HepG2 (cell line): ENCODE measurements around the gene FBXW8. TPM values are rescaled to one million over a fixed set of nuclear protein-coding genes. Genes with fewer than 3 reads are reported as not detected.

Experiments
- ATAC-seq: fragments of 200-7000 bp; cut with Tn5 transposase; 3 replicates; pipeline ENCODE4 v1.9.1; 2020; ENCODE audit warnings: mild to moderate bottlenecking, moderate library complexity
- BruUV-seq: library from RNA; stranded (reverse); fragments of 400-500 nt; replicated peaks from 2 replicates; lab custom pipeline; 2021; lab: Mats Ljungman, UMichigan
- CTCF ChIA-PET: fragments of 300-600 bp; formaldehyde crosslinking; extraction: SDS; loops from one replicate; lab custom pipeline; 2021; ENCODE audit warnings: low total read pairs, inconsistent platforms, low intra/inter-chr PET ratio; lab: Yijun Ruan, JAX
- POLR2A ChIA-PET: fragments of 350-600 bp; sonication (Branson Sonifier 250); formaldehyde crosslinking; loops from one replicate; lab custom pipeline; 2020; ENCODE audit warnings: antibody characterized with exemption, inconsistent platforms; lab: Yijun Ruan, JAX
- DNase-seq: peaks from one replicate; pipeline ENCODE4 v3.0.0-alpha.2; 2015; ENCODE audit warnings: low spot score
- FAIRE-seq: peaks from 3 replicates; lab custom pipeline; 2011; peaks lifted over from hg19 to GRCh38; lab: Jason Lieb, UNC
- H2AFZ ChIP-seq: one replicate; pipeline ENCODE4 v1.6.1; 2011; ENCODE audit warnings: low read length, inconsistent platforms
- H3K27ac ChIP-seq: fragments of 300-600 bp; 3 replicates; pipeline ENCODE4 v1.8.0; 2011; ENCODE audit warnings: mixed run types, mild to moderate bottlenecking, mixed read lengths, low read length, inconsistent platforms; ENCODE audit not compliant: insufficient read depth; ENCODE audit errors: extremely low read length
- H3K27me3 ChIP-seq, 2 experiments: fragments of 200-600 bp in 1 of 2; 2 replicates in 1 of 2; 3 replicates in 1 of 2; pipeline versions ENCODE4 v1.6.0 to v1.8.0; 2011; ENCODE audit warnings: low read length in 2 of 2, mild to moderate bottlenecking in 2 of 2, moderate library complexity in 2 of 2, inconsistent platforms in 1 of 2; ENCODE audit not compliant: insufficient read depth in 2 of 2, control insufficient read depth in 1 of 2
- H3K36me3 ChIP-seq, 2 experiments: fragments of 200-600 bp in 1 of 2; replicated peaks in 1 of 2; 2 replicates in 1 of 2; 3 replicates in 1 of 2; pipeline versions ENCODE4 v1.5.1 to v1.8.0; 2011; ENCODE audit warnings: low read length in 2 of 2, inconsistent platforms in 1 of 2; ENCODE audit not compliant: insufficient read depth in 2 of 2, control insufficient read depth in 1 of 2
- H3K4me1 ChIP-seq: 2 replicates; pipeline ENCODE4 v1.5.1; 2012; ENCODE audit warnings: low read length, inconsistent platforms; ENCODE audit not compliant: insufficient read depth
- H3K4me2 ChIP-seq: 2 replicates; pipeline ENCODE4 v1.6.0; 2011; ENCODE audit warnings: low read depth, low read length, inconsistent platforms
- H3K4me3 ChIP-seq, 3 experiments: fragments of 200-600 bp in 1 of 3; sonication (generic), shearing (Covaris generic) in 1 of 3; replicated peaks in 1 of 3; 2 replicates each; pipeline ENCODE4 v1.5.1; 2011 to 2016; ENCODE audit warnings: low read length in 3 of 3, inconsistent platforms in 2 of 3, low read depth in 2 of 3, mild to moderate bottlenecking in 2 of 3, control low read depth in 1 of 3, mixed read lengths in 1 of 3; ENCODE audit not compliant: insufficient read depth in 1 of 3
- H3K79me2 ChIP-seq: one replicate; pipeline ENCODE4 v1.6.1; 2011; ENCODE audit warnings: low read length, inconsistent platforms; ENCODE audit not compliant: insufficient read depth
- H3K9ac ChIP-seq: 2 replicates; pipeline ENCODE4 v1.6.0; 2011; ENCODE audit warnings: mild to moderate bottlenecking, low read depth, low read length, inconsistent platforms; ENCODE audit not compliant: insufficient read depth
- H3K9me3 ChIP-seq: 2 replicates; pipeline ENCODE4 v1.5.1; 2012; ENCODE audit warnings: mild to moderate bottlenecking, low read length
- H4K20me1 ChIP-seq: 2 replicates; pipeline ENCODE4 v1.6.0; 2011; ENCODE audit warnings: inconsistent platforms, mild to moderate bottlenecking, low read length, moderate library complexity; ENCODE audit not compliant: insufficient read depth
- NONO ChIP-seq, 2 experiments: fragments of 450-650 bp in 1 of 2; sonication (generic) in 1 of 2; formaldehyde crosslinking in 1 of 2; IDR thresholded peaks in 1 of 2; conservative IDR thresholded peaks in 1 of 2; 2 replicates each; pipeline versions ENCODE4 v1.6.1 to v1.8.0; 2017 to 2022; ENCODE audit warnings: mild to moderate bottlenecking in 1 of 2, missing genetic modification reagents in 1 of 2, moderate library complexity in 1 of 2
- SALL1 ChIP-seq: sonication (generic); formaldehyde crosslinking; IDR thresholded peaks from 2 replicates; pipeline ENCODE4 v1.8.0; 2022; ENCODE audit warnings: mild to moderate bottlenecking, missing genetic modification reagents
- SRF ChIP-seq: IDR thresholded peaks from 2 replicates; pipeline ENCODE4 v1.6.1; 2011; ENCODE audit warnings: mild to moderate bottlenecking, low read depth, low read length, moderate library complexity
- TBX3 ChIP-seq: fragments of 450-650 bp; IDR thresholded peaks from 2 replicates; pipeline ENCODE4 v1.6.1; 2017; ENCODE audit warnings: antibody characterized with exemption, mild to moderate bottlenecking, inconsistent platforms, borderline replicate concordance
- ZNF121 ChIP-seq: sonication (generic); formaldehyde crosslinking; IDR thresholded peaks from 2 replicates; pipeline ENCODE4 v1.5.0; 2020; ENCODE audit warnings: mild to moderate bottlenecking, missing genetic modification reagents
- ZNF746 ChIP-seq: sonication (generic); formaldehyde crosslinking; IDR thresholded peaks from 2 replicates; pipeline ENCODE4 v1.8.0; 2022; ENCODE audit warnings: mild to moderate bottlenecking, missing genetic modification reagents
- ZNF780A ChIP-seq: sonication (generic); formaldehyde crosslinking; IDR thresholded peaks from 2 replicates; pipeline ENCODE4 v1.8.0; 2022; ENCODE audit warnings: mild to moderate bottlenecking, missing genetic modification reagents, moderate library complexity
- WGBS: methylation state at CpG from one replicate; pipeline ENCODE4 v1.1.6; 2017; ENCODE audit warnings: low lambda C conversion rate; 5-methylcytosine and 5-hydroxymethylcytosine counted together
- in situ Hi-C: cut with HindIII; loops from 2 replicates; pipeline ENCODE4 v1.10.0; 2017; ENCODE audit warnings: low pct_unique_long_range_greater_than_20kb; ENCODE audit not compliant: extremely low pct_ligation_motif_present
- intact Hi-C: fragments of 100-400 bp; cut with micrococcal nuclease; formaldehyde crosslinking; loops from one replicate; pipeline ENCODE4 v1.10.0; 2022; ENCODE audit not compliant: unreplicated experiment
- polyA plus RNA-seq, 8 experiments: library from polyadenylated mRNA; depleted of rRNA in 3 of 8; stranded (reverse) in 7 of 8; unstranded in 1 of 8; fragments of >200 nt; fragmentation: Illumina TruSeq in 4 of 8; extraction: Trizol in 4 of 8; gene quantifications; 2 replicates each; pipeline versions ENCODE4 v1.2.1 to v1.2.3, GENCODE V29; 2011 to 2016; ENCODE audit warnings: low read depth in 4 of 8, missing spikeins in 1 of 8, mixed read lengths in 1 of 8; ENCODE audit not compliant: insufficient read depth in 1 of 8
- total RNA-seq, 5 experiments: library from RNA; depleted of rRNA; stranded (reverse); fragments of >200 nt; fragmentation: Illumina TruSeq; extraction: Trizol; gene quantifications; 2 replicates each; pipeline ENCODE4 v1.2.3, GENCODE V29; 2016; ENCODE audit warnings: low read depth in 1 of 5

Gene FBXW8
- total and polyA plus RNA-seq, 2 of the 13 experiments (the other 11 are each of a cell fraction or from before 2014, with no cell fraction given): 5.1 to 5.9 TPM

GRCh38 chr12:116867523-116867922 lies 43.2 kb upstream of the FBXW8 start:
- Histone ChIP-seq H3K27ac (no peak overlapping the region), H2AFZ (no peak overlapping the region)
- no peak for DNase-seq
- in situ Hi-C loops: no loop called here
- no TSS peak for BruUV-seq
- TF ChIP-seq SRF: peak; percentile 50; the same call in 1 of the 2 replicates
- no peak for TF ChIP-seq SALL1 (CRISPR knock-in tag)
- TF ChIP-seq, all 625 proteins: peak for 1
- H3K9ac ChIP-seq: no peak overlapping the region
- no peaks in the 10 kb centered on the region for H4K20me1 ChIP-seq
- no peak overlapping the region for H3K4me2 ChIP-seq
- peaks cover 0 to 18% of the 10 kb centered on the region in 2 experiments; a peak in 2 of 5 replicates for H3K27me3 ChIP-seq
- H3K9me3 ChIP-seq: no peaks in the 10 kb centered on the region
- intact Hi-C loops: no loop called here
- H3K4me3 ChIP-seq: no peak overlapping the region
- peaks cover 20% of the 10 kb centered on the region for H3K4me1 ChIP-seq
- H3K36me3 ChIP-seq: no peaks in the 10 kb centered on the region
- FAIRE-seq: no peak
- ATAC-seq: no peak
- ChIA-PET CTCF (no interaction called here), POLR2A (no interaction called here)
- 41% methylated on average over 2 of the region's 2 CpGs for WGBS
- H3K79me2 ChIP-seq: no peaks in the 10 kb centered on the region

DNA sequence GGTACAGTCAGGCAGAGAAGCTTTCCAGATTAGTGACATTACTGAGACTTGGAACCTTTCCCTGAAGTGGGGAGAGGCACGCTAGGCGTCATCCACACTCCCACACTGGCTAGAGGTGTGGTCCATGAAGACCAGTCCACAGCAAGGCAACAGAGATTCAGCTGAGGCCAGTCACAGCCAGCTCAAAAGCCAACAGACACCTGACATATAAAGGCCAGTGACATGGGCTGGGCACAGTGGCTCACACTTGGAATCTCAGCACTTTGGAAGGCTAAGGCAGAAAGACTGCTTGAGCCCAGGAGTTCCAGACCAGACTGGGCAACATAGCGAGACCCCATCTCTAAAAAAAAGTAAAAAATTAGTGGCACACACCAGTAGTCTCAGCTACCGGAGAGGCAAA lies 40.4 kb upstream of the FBXW8 start:
- CTCF ChIA-PET: no interaction called here
- TF ChIP-seq ZNF121 (CRISPR knock-in tag) (0 out of 2 replicates have a peak, but pooled peaks have one; percentile 73), TBX3 (no peak), ZNF780A (no peak), ZNF746 (CRISPR knock-in tag) (no peak), NONO (IDR thresholded peaks at IDR 0.05) (no peak), NONO (CRISPR knock-in tag; conservative IDR thresholded peaks at IDR 0.05) (no peak)
- H3K9me3 ChIP-seq: no peaks in the 10 kb centered on the region
- FAIRE-seq: no peak
- no peak for DNase-seq
- no peaks in the 10 kb centered on the region for H3K79me2 ChIP-seq
- H3K27me3 ChIP-seq: peaks cover 0 to 21% of the 10 kb centered on the region in 2 experiments; a peak in 2 of 5 replicates
- 21% methylated on average over 4 of the region's 4 CpGs for WGBS
- POLR2A ChIA-PET: no interaction called here
- H3K36me3 ChIP-seq: no peaks in the 10 kb centered on the region
- BruUV-seq: no TSS peak
- H3K9ac ChIP-seq: no peak overlapping the region
- in situ Hi-C loops (no loop called here), intact Hi-C loops (no loop called here)
- no peak for ATAC-seq
- no peaks in the 10 kb centered on the region for H4K20me1 ChIP-seq
- no peak overlapping the region for H2AFZ ChIP-seq
- no peak overlapping the region for H3K4me2 ChIP-seq
- H3K4me3 ChIP-seq: no peak overlapping the region
- H3K4me1 ChIP-seq: no peaks in the 10 kb centered on the region
- H3K27ac ChIP-seq: no peak overlapping the region
